Peyer's patch (tissue), 4 donors: ENCODE data around the gene SLC45A1. TPM values are rescaled to one million over a fixed set of nuclear protein-coding genes. Genes with fewer than 3 reads are reported as not detected.

Experiments used
- DNase-seq, 3 donors: peaks; one replicate each; pipeline ENCODE4 v3.0.0-alpha.2; 2017 to 2019
- H3K27ac ChIP-seq, 4 donors: fragments of 200-600 bp; sonication (generic); one replicate each; pipeline ENCODE4 v1.5.1; 2016 to 2019
- H3K27me3 ChIP-seq, 2 donors: fragments of 200-600 bp; sonication (generic); one replicate each; pipeline ENCODE4 v1.5.1; 2019
- H3K36me3 ChIP-seq, 3 donors: fragments of 200-600 bp; sonication (generic); one replicate each; pipeline ENCODE4 v1.5.1; 2016 to 2019
- H3K4me1 ChIP-seq, 4 donors: fragments of 200-600 bp; sonication (generic); one replicate each; pipeline ENCODE4 v1.5.1; 2016 to 2019
- H3K4me3 ChIP-seq, 4 donors: fragments of 200-600 bp; sonication (generic); 1 replicate in 3 of 4; 2 replicates in 1 of 4; pipeline ENCODE4 v1.5.1; 2016 to 2019; ENCODE audit warnings: mild to moderate bottlenecking in 1 of 4
- H3K9me3 ChIP-seq, 4 donors: fragments of 200-600 bp; sonication (generic); one replicate each; pipeline ENCODE4 v1.5.1; 2016 to 2019; ENCODE audit warnings: mild to moderate bottlenecking in 1 of 4
- POLR2A ChIP-seq, 2 donors: fragments of 450-650 bp; IDR thresholded peaks; one replicate each; pipeline ENCODE4 v1.5.1; 2017; ENCODE audit warnings: antibody characterized with exemption in 2 of 2, mild to moderate bottlenecking in 2 of 2, moderate library complexity in 2 of 2
- total RNA-seq, 4 donors: library from RNA; depleted of rRNA; stranded (reverse); fragments of >200 nt; gene quantifications; one replicate each; pipeline ENCODE4 v1.1.0, GENCODE V29; 2016
- TF ChIP-seq, protein P1 (sequence below), 6 experiments: fragments of 450-650 bp in 4 of 6; fragments of 200-600 bp in 2 of 6; sonication (generic) in 1 of 6; IDR thresholded peaks; one replicate each; pipeline ENCODE4 v1.5.1; 2017 to 2019; ENCODE audit warnings: antibody characterized with exemption in 6 of 6, mild to moderate bottlenecking in 3 of 6, moderate library complexity in 1 of 6

The SLC45A1 gene
- total RNA-seq, 4 donors from 2014 or later: 0.70 to 2.5 (median 1.1) TPM

DNA sequence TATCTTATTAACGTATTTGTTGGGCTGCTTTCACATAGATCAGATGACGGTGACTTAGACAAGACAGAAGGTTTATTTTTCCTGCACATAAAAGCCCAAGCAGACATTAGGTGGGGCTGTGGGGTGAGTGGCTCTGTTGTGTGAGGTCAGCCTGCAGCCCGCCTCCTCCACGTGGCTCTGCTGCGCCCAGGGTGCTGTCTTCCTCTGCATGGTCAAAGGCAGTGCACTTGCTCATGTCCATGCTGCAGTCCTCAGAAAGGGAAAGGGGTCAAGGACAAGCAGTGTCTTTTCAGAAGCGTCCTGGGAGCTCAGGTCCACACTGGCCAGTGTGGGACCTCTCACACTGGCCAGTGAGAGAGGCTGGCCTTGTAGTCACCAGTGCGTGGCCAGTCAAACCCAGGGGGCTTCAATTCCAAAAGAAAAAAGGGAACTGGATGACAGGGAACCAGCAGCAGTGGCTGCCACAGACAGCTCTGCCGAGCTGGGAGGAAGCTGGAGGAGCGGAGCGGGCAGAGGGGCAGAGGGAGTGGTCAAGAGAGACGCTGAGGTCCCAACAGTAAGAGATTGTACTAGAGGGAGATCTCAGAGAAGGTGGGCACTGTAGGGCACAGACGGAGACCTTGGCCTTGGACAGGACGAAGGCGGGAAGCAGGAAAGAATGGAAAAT lies 35.9 kb upstream of the SLC45A1 start:
- peak overlapping the region in 1 of 4 donors; percentile 91 for H3K27ac ChIP-seq
- TF ChIP-seq, protein P1, sequence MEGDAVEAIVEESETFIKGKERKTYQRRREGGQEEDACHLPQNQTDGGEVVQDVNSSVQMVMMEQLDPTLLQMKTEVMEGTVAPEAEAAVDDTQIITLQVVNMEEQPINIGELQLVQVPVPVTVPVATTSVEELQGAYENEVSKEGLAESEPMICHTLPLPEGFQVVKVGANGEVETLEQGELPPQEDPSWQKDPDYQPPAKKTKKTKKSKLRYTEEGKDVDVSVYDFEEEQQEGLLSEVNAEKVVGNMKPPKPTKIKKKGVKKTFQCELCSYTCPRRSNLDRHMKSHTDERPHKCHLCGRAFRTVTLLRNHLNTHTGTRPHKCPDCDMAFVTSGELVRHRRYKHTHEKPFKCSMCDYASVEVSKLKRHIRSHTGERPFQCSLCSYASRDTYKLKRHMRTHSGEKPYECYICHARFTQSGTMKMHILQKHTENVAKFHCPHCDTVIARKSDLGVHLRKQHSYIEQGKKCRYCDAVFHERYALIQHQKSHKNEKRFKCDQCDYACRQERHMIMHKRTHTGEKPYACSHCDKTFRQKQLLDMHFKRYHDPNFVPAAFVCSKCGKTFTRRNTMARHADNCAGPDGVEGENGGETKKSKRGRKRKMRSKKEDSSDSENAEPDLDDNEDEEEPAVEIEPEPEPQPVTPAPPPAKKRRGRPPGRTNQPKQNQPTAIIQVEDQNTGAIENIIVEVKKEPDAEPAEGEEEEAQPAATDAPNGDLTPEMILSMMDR (IDR thresholded peaks at IDR 0.05): no peak
- TF ChIP-seq POLR2A (IDR thresholded peaks at IDR 0.05): no peak
- no peaks in the 10 kb centered on the region for H3K9me3 ChIP-seq
- DNase-seq: no peak
- H3K4me3 ChIP-seq: no peak overlapping the region
- no peaks in the 10 kb centered on the region for H3K27me3 ChIP-seq
- H3K36me3 ChIP-seq: no peaks in the 10 kb centered on the region
- peaks cover 0 to 5% (median 2%) of the 10 kb centered on the region in 4 donors for H3K4me1 ChIP-seq

DNA sequence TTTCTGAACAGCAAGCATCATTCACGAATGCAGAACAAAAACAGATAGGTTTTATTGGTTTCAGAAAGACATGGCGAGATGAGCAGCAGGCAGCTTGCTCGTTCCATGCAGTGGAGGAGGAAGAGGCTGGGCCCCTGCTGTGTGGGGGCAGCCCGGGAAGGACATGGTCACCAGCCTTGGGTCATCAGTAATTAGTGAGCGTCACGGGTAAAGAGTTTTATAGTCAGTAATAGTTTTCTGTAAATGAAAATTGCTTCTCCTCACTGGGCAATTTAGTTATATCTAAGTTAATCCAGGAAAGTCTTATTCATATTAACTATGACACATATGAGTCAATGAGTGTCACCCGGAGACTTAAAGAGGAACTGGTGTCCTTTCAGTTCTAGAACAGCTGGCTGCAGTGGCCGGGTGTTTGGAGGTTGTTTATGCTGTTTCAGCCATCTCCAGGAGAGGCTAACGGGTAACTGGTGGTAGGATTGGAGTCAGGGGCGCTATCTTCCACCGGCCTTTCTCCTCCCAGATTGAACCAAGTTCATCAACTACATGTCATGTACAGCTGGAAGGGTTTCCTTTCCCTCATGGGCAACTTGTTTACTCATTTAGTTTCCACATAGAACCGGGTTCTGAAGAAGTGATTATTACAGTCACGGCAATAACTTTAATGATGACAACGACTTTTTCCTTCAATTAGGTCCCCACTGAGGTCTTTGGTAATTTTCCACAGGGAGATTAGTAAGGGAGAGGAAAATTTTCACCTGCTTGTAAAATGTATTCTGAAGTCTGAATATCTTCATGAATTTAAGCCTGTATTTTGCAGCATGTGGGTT lies 34.6 kb upstream of the SLC45A1 start:
- H3K4me3 ChIP-seq: no peak overlapping the region
- peaks cover 0 to 5% (median 2%) of the 10 kb centered on the region in 4 donors for H3K4me1 ChIP-seq
- peak in 2 of 3 donors; percentile 60 to 80 for DNase-seq
- H3K36me3 ChIP-seq: no peaks in the 10 kb centered on the region
- H3K9me3 ChIP-seq: no peaks in the 10 kb centered on the region
- TF ChIP-seq POLR2A (IDR thresholded peaks at IDR 0.05): peak in 1 of 2 donors; percentile 58
- TF ChIP-seq, protein P1 (IDR thresholded peaks at IDR 0.05): no peak
- H3K27me3 ChIP-seq: no peaks in the 10 kb centered on the region
- peak overlapping the region in 2 of 4 donors; percentile 43 to 91 for H3K27ac ChIP-seq

DNA sequence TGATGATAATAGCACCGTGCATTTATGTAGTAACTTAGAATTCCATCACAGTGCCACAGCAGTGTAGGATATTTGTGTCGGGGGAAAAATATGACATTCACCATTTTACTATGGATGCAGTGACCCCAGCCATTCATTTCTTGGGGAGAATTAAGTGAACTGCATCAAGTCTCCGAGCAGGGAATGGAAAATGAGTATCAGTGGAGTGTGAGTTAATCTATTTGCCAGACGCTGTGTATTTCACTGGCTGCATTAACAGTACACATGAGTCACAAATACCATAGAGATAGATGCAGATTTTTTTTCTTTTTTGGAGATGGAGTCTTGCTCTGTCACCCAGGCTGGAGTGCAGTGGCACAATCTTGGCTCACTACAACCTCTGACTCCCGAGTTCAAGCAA lies 33.8 kb upstream of the SLC45A1 start:
- Histone ChIP-seq H3K4me3 (no peak overlapping the region), H3K4me1 (peaks cover 0 to 5% (median 2%) of the 10 kb centered on the region in 4 donors), H3K36me3 (no peaks in the 10 kb centered on the region), H3K27ac (peak overlapping the region in 2 of 4 donors; percentile 59 to 91), H3K27me3 (no peaks in the 10 kb centered on the region), H3K9me3 (no peaks in the 10 kb centered on the region)
- TF ChIP-seq, protein P1 (IDR thresholded peaks at IDR 0.05): no peak
- TF ChIP-seq POLR2A (IDR thresholded peaks at IDR 0.05): no peak
- DNase-seq: no peak

DNA sequence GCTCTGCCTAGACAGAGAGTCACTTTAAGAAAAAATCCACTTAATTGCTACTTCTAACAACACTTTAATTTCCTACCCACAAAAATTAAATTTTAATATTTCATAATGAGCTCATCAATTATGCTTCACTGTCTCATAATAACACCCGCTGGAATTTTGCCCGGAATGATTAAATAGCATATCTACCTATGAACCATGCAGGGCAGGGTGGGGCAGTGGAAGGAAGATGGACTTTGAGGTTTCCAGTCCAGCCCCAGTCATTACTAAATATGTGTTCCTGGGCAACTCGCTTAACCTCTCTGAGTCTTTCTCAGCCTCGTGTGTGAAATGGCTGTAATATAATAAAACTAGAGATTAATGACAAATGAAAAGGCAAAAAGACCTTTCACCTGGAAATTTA lies 32.8 kb upstream of the SLC45A1 start:
- H3K4me1 ChIP-seq: peaks cover 0 to 5% (median 2%) of the 10 kb centered on the region in 4 donors
- no peaks in the 10 kb centered on the region for H3K36me3 ChIP-seq
- H3K4me3 ChIP-seq: no peak overlapping the region
- no peaks in the 10 kb centered on the region for H3K27me3 ChIP-seq
- DNase-seq: peak in 2 of 3 donors; percentile 68 to 88
- TF ChIP-seq, protein P1 (IDR thresholded peaks at IDR 0.05): no peak
- TF ChIP-seq POLR2A (IDR thresholded peaks at IDR 0.05): no peak
- no peaks in the 10 kb centered on the region for H3K9me3 ChIP-seq
- H3K27ac ChIP-seq: peak overlapping the region in 3 of 4 donors; percentile 34 to 91 (median 59)

DNA sequence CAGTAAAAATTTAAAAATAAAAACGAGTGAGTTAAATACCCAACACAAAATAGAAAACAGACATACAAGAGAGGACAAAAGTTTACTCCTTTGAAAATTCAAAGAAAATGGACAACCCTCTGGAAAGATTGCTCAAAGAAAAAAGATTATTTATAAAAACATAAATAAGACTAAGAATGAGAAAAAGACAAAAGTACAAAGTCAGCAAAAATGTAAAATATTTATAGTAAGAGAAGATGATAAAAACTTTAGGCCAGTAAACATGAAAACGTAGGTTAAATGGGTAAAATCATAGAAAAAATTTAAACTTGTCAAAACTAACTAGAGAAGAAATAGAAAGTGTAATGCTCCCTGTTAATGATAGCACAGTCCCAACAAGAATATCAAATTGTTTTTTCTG lies 31.9 kb upstream of the SLC45A1 start:
- TF ChIP-seq, protein P1 (IDR thresholded peaks at IDR 0.05): no peak
- no peak for TF ChIP-seq POLR2A (IDR thresholded peaks at IDR 0.05)
- H3K27ac ChIP-seq: no peak overlapping the region
- no peak for DNase-seq
- H3K4me3 ChIP-seq: no peak overlapping the region
- H3K36me3 ChIP-seq: no peaks in the 10 kb centered on the region
- H3K9me3 ChIP-seq: no peaks in the 10 kb centered on the region
- no peaks in the 10 kb centered on the region for H3K27me3 ChIP-seq
- peaks cover 0 to 5% (median 2%) of the 10 kb centered on the region in 4 donors for H3K4me1 ChIP-seq
